Thymus (tissue), 11 donors: ENCODE data around the gene PURA. TPM values are rescaled to one million over a fixed set of nuclear protein-coding genes. Genes with fewer than 3 reads are reported as not detected.

Experiments
- DNase-seq, 9 donors: peaks; one replicate each; pipeline ENCODE4 v3.0.0-alpha.2; 2013; ENCODE audit warnings: low spot score in 9 of 9, low read depth in 6 of 9, missing footprints in 1 of 9
- H3K27ac ChIP-seq, 2 donors: one replicate each; pipeline ENCODE4 v1.5.1; 2013; ENCODE audit warnings: control low read depth in 1 of 2, low read depth in 1 of 2, low read length in 1 of 2, mild to moderate bottlenecking in 1 of 2, moderate library complexity in 1 of 2
- H3K27me3 ChIP-seq, 2 donors: one replicate each; pipeline ENCODE4 v1.5.1; 2013; ENCODE audit warnings: low read length in 1 of 2; ENCODE audit not compliant: control insufficient read depth in 2 of 2, insufficient read depth in 1 of 2
- H3K36me3 ChIP-seq, 2 donors: one replicate each; pipeline ENCODE4 v1.5.1; 2013; ENCODE audit warnings: low read length in 1 of 2, mild to moderate bottlenecking in 1 of 2, moderate library complexity in 1 of 2; ENCODE audit not compliant: control insufficient read depth in 2 of 2, insufficient read depth in 2 of 2
- H3K4me1 ChIP-seq, 2 donors: one replicate each; pipeline ENCODE4 v1.5.1; 2013; ENCODE audit warnings: low read length in 2 of 2; ENCODE audit not compliant: control insufficient read depth in 2 of 2, insufficient read depth in 2 of 2
- H3K4me3 ChIP-seq, 2 donors: one replicate each; pipeline ENCODE4 v1.5.1; 2013; ENCODE audit warnings: low read length in 2 of 2, control low read depth in 1 of 2, mild to moderate bottlenecking in 1 of 2
- H3K9me3 ChIP-seq, 2 donors: one replicate each; pipeline ENCODE4 v1.5.1; 2013; ENCODE audit warnings: low read length in 1 of 2, mild to moderate bottlenecking in 1 of 2; ENCODE audit not compliant: control insufficient read depth in 2 of 2, insufficient read depth in 1 of 2
- WGBS: extraction: QIAGEN DNeasy Blood & Tissue Kit; methylation state at CpG from one replicate; pipeline ENCODE4 v1.1.7; 2013; 5-methylcytosine and 5-hydroxymethylcytosine counted together
- polyA plus RNA-seq: library from polyadenylated mRNA; stranded (reverse); fragments of 200-250 nt; gene quantifications from one replicate; pipeline ENCODE4 v1.2.3, GENCODE V29; 2013
- total RNA-seq: library from RNA; stranded (reverse); fragments of 120-200 nt; gene quantifications from one replicate; pipeline ENCODE4 v1.2.4, GENCODE V29; 2013
- donor health status: healthy.

PURA gene
- total and polyA plus RNA-seq, 2 donors: 4.7 to 5.9 TPM

DNA sequence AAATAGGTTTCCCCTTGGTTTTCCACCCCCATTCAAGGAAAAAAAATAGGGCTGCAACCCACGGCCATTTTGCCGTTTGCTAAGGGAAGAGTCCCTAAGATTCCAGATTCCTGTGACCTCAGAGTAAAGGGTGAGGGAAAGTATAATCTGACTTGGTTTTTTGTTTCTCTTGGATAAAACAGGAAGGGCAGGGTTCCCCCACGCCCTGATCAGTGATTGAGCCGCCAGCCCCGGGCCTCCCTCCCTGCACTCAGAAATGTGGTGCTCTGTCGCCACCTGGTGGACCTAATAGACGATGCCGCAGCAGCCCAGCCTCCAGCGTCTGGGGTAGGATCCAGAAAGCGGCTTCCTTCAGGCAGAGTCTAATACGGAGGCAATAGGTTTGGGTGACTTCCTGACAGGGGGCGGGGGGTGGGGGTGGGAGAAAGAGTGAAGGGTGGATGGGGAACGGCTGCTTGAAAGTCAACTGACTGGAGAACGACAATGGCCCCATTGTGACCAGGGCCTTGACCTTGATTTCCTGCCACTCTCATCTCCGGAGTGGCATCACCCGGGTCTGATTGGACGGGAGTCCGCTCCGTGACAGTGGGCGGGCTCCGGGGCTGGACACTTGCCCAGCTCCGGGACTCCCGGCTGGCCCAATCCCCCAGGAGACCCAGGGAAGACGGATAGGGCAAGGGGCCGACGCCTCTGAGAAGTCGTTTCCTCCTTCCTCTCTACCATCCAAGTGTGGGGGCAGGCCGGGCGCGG lies 43.3 kb downstream of the PURA start:
- Histone ChIP-seq H3K27me3 (peaks cover 0 to 41% of the 10 kb centered on the region in 2 donors), H3K27ac (no peak overlapping the region), H3K36me3 (no peaks in the 10 kb centered on the region), H3K4me3 (no peak overlapping the region), H3K9me3 (no peaks in the 10 kb centered on the region), H3K4me1 (peaks cover 2 to 12% of the 10 kb centered on the region in 2 donors)
- peak; percentile 42 to 87 (median 72) for DNase-seq
- WGBS: 8% methylated on average over 30 of the region's 30 CpGs

GRCh38 chr5:140159014-140159927 lies 45.4 kb downstream of the PURA start:
- H3K27ac ChIP-seq: no peak overlapping the region
- DNase-seq: no peak
- WGBS: 93% methylated on average over 7 of the region's 7 CpGs
- peaks cover 2 to 9% of the 10 kb centered on the region in 2 donors for H3K4me1 ChIP-seq
- H3K27me3 ChIP-seq: peaks cover 0 to 25% of the 10 kb centered on the region in 2 donors
- H3K36me3 ChIP-seq: no peaks in the 10 kb centered on the region
- no peaks in the 10 kb centered on the region for H3K9me3 ChIP-seq
- H3K4me3 ChIP-seq: no peak overlapping the region

DNA sequence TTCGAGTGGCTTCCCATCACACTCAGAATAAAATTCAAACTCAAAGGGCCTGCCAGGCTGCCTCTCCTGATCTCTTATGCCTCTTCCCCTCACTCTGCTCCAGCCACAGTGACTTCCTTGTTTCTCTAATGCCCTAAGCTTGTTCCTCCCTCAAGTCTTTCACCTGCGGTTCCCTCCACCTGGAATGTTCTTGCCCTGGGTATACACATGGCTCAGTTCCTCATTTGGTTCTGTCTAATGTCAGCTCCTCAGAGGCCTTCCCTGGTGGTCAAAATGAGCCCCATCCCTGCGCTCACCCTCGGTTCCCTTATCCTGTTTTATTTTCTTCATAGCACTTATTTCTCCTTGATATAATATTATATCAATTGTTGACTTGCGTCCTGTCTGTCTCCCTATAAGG lies 48.4 kb downstream of the PURA start:
- Histone ChIP-seq H3K27ac (no peak overlapping the region), H3K4me1 (peaks cover 2 to 3% of the 10 kb centered on the region in 2 donors), H3K4me3 (no peak overlapping the region), H3K27me3 (peaks cover 0 to 19% of the 10 kb centered on the region in 2 donors), H3K36me3 (no peaks in the 10 kb centered on the region), H3K9me3 (no peaks in the 10 kb centered on the region)
- WGBS: 91% methylated on average over 5 of the region's 5 CpGs
- DNase-seq: no peak

DNA sequence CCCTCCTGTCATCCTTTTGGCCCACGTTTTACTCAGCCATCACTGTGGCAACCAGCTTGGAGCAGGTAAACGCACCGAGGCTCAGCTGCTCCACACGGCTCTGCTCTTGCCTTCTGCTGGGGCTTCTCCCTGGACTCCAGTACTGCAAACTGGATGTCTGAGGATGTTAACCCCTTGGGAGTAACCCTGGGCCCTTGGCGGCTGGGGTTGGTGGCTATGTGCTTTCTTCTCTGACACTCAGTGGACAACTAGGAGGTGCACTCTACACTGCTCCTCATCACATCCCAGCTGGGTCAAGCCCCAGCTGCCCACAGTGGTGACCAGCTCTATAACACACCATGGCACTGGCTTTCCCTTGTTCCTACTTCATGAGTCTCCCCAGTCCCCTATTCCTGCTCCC lies 48.9 kb downstream of the PURA start:
- no peaks in the 10 kb centered on the region for H3K4me1 ChIP-seq
- no peaks in the 10 kb centered on the region for H3K9me3 ChIP-seq
- no peaks in the 10 kb centered on the region for H3K36me3 ChIP-seq
- no peak overlapping the region for H3K27ac ChIP-seq
- WGBS: 95% methylated on average over 5 of the region's 5 CpGs
- no peak for DNase-seq
- no peak overlapping the region for H3K4me3 ChIP-seq
- H3K27me3 ChIP-seq: peaks cover 0 to 14% of the 10 kb centered on the region in 2 donors

- peaks cover 0 to 11% of the 10 kb centered on the region in 2 donors for H3K27me3 ChIP-seq
- H3K27ac ChIP-seq: no peak overlapping the region
- no peaks in the 10 kb centered on the region for H3K4me1 ChIP-seq
- no peaks in the 10 kb centered on the region for H3K36me3 ChIP-seq
- H3K9me3 ChIP-seq: no peaks in the 10 kb centered on the region
- DNase-seq: no peak
- H3K4me3 ChIP-seq: no peak overlapping the region
- 91% methylated on average over 5 of the region's 5 CpGs for WGBS
Measured at GRCh38 chr5:140165101-140165922, 51.4 kb downstream of the PURA start.

GRCh38 chr5:140165923-140166270 lies 52.0 kb downstream of the PURA start:
- no peaks in the 10 kb centered on the region for H3K36me3 ChIP-seq
- H3K9me3 ChIP-seq: no peaks in the 10 kb centered on the region
- 90% methylated on average over 4 of the region's 4 CpGs for WGBS
- no peak overlapping the region for H3K27ac ChIP-seq
- H3K27me3 ChIP-seq: peaks cover 0 to 11% of the 10 kb centered on the region in 2 donors
- no peak overlapping the region for H3K4me3 ChIP-seq
- DNase-seq: no peak
- H3K4me1 ChIP-seq: no peaks in the 10 kb centered on the region

DNA sequence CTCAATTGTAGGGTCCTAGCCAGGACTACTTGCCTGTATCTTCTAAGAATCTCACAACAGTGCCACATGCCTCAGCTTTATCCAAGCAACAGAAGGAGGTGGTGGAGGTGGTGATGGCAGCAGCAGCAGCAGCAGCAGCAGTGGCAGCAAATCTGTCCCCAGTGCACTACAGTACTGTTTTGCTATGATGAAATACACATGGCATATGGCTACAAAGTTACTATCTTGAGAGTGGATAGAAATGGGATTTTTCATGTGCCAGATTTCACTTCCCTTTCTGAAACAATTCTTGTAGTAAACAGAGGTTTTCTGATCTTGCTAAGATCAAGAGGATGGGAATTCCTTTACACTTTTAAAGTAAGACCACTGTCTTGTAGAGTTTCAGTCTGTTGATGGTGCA lies 53.0 kb downstream of the PURA start:
- H3K36me3 ChIP-seq: no peaks in the 10 kb centered on the region
- H3K9me3 ChIP-seq: no peaks in the 10 kb centered on the region
- no peak overlapping the region for H3K27ac ChIP-seq
- H3K27me3 ChIP-seq: peaks cover 0 to 16% of the 10 kb centered on the region in 2 donors
- no peak for DNase-seq
- no peaks in the 10 kb centered on the region for H3K4me1 ChIP-seq
- H3K4me3 ChIP-seq: no peak overlapping the region

DNA sequence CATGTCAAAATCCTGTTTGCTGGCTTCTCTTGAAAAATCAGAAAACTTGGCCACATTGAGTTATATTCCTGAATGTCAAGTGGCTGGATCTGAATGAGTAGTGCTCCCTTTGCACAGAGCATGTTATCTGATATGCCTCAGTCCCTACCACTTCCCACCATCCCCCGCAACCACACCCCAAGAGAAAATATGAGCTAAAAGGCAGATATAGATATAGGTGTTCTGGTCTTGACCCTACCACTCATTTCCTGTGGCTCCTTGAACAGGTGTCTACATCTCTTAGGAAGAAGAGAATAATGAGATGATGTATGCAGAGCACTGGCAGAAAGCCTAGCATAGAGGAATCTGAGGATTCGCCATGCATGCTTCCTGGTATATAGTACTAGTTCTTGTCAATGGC lies 54.5 kb downstream of the PURA start:
- no peaks in the 10 kb centered on the region for H3K36me3 ChIP-seq
- no peak for DNase-seq
- H3K9me3 ChIP-seq: no peaks in the 10 kb centered on the region
- no peak overlapping the region for H3K4me3 ChIP-seq
- peaks cover 0 to 13% of the 10 kb centered on the region in 2 donors for H3K27me3 ChIP-seq
- no peaks in the 10 kb centered on the region for H3K4me1 ChIP-seq
- H3K27ac ChIP-seq: no peak overlapping the region
- WGBS: 98% methylated on average over 2 of the region's 2 CpGs
